Measurements from ENCODE around the gene PLAAT4. TPM values are rescaled to one million over a fixed set of nuclear protein-coding genes. Genes with fewer than 3 reads are reported as not detected.
A peak's percentile ranks its signal among the peaks of the same experiment; 100 is the strongest.

PLAAT4 gene
- total RNA-seq, 1 experiment from 2014 or later: 2.9 TPM

DNA sequence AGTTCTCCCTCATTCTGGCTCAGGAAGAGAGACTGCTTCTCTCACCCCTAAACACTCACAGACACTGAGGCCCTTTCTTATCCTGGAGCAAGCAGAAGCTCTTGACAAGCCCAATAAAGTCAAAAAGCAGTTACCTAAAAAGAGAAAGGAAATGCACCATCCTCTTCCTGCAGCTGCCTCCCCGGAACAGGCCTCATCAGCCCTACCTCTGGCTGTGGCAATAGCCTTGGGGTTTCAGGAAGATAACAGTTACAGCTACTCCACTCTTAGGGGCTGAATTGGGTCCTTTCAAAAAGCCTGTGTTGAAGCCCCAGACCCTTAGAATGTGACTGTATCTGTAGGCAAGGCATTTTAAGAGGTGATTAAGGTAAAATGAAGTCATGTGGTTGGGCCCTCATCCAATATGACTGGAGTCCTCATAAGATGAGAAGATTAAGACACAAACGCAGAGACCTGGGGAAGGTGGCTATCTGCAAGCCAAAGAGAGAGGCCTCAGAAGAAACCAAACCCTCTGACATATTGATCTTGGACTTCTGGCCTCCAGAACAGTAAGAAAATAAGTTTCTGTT, 34.3 kb upstream of the PLAAT4 start (continued):
- no peak for TF ChIP-seq CDX4 (CRISPR knock-in tag; IDR thresholded peaks at IDR 0.05; ENCODE audit: borderline replicate concordance)

DNA sequence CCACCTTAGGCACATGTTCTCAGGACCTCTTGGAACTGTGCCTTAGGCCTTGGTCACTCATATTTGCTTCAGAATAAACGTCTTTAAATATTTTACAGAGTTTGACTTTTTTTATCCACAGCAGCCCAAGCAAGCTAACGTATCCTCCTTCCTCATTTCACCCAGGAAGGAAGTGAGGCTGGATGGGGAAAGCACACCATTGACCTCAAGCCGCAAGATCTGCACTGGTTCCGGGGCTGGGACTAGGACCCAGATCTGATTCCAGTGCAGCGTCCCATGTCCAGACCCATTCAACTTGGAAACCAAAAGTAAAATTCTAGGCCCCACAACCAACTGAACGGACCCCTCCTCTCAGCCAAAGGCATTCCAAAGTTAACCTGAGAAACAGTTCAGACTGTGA, 33.1 kb upstream of the PLAAT4 start:
- Mint-ChIP-seq H3K9me3 (peaks cover 39% of the 10 kb centered on the region), H3K27me3 (ENCODE audit: low read depth) (peaks cover 13% of the 10 kb centered on the region), H3K4me3 (no peak overlapping the region), H3K27ac (peak overlapping the region; percentile 48; the same call in 1 of the 2 replicates), H3K4me1 (peaks cover 73% of the 10 kb centered on the region), H3K36me3 (peaks cover 31% of the 10 kb centered on the region)
- no peak for DNase-seq (ENCODE audit: low spot score)
- TF ChIP-seq ZNF423 (CRISPR knock-in tag; IDR thresholded peaks at IDR 0.05) (no peak), PRDM15 (CRISPR knock-in tag; IDR thresholded peaks at IDR 0.05) (no peak), MYBL2 (CRISPR knock-in tag; IDR thresholded peaks at IDR 0.05) (no peak), IRF1 (CRISPR knock-in tag; IDR thresholded peaks at IDR 0.05) (no peak), KAT7 (CRISPR knock-in tag; IDR thresholded peaks at IDR 0.05; ENCODE audit: borderline replicate concordance) (no peak), NR1H2 (CRISPR knock-in tag; IDR thresholded peaks at IDR 0.05) (no peak), ATF1 (CRISPR knock-in tag; IDR thresholded peaks at IDR 0.05) (no peak), FOXP4 (CRISPR knock-in tag; IDR thresholded peaks at IDR 0.05) (no peak), ERG (CRISPR knock-in tag; IDR thresholded peaks at IDR 0.05) (no peak), FOXJ3 (CRISPR knock-in tag; IDR thresholded peaks at IDR 0.05; ENCODE audit: borderline replicate concordance) (no peak), HMGA2 (CRISPR knock-in tag; IDR thresholded peaks at IDR 0.05) (no peak), GRHL2 (CRISPR knock-in tag; IDR thresholded peaks at IDR 0.05; ENCODE audit: insufficient replicate concordance, severe bottlenecking) (no peak), ZNF512 (CRISPR knock-in tag; IDR thresholded peaks at IDR 0.05; ENCODE audit: borderline replicate concordance) (no peak), ZNF671 (CRISPR knock-in tag; IDR thresholded peaks at IDR 0.05) (no peak), PREB (CRISPR knock-in tag; IDR thresholded peaks at IDR 0.05; ENCODE audit: borderline replicate concordance) (no peak), ZNF416 (CRISPR knock-in tag; IDR thresholded peaks at IDR 0.05) (no peak), CREM (CRISPR knock-in tag; IDR thresholded peaks at IDR 0.05) (no peak)
- TF ChIP-seq, protein P1, sequence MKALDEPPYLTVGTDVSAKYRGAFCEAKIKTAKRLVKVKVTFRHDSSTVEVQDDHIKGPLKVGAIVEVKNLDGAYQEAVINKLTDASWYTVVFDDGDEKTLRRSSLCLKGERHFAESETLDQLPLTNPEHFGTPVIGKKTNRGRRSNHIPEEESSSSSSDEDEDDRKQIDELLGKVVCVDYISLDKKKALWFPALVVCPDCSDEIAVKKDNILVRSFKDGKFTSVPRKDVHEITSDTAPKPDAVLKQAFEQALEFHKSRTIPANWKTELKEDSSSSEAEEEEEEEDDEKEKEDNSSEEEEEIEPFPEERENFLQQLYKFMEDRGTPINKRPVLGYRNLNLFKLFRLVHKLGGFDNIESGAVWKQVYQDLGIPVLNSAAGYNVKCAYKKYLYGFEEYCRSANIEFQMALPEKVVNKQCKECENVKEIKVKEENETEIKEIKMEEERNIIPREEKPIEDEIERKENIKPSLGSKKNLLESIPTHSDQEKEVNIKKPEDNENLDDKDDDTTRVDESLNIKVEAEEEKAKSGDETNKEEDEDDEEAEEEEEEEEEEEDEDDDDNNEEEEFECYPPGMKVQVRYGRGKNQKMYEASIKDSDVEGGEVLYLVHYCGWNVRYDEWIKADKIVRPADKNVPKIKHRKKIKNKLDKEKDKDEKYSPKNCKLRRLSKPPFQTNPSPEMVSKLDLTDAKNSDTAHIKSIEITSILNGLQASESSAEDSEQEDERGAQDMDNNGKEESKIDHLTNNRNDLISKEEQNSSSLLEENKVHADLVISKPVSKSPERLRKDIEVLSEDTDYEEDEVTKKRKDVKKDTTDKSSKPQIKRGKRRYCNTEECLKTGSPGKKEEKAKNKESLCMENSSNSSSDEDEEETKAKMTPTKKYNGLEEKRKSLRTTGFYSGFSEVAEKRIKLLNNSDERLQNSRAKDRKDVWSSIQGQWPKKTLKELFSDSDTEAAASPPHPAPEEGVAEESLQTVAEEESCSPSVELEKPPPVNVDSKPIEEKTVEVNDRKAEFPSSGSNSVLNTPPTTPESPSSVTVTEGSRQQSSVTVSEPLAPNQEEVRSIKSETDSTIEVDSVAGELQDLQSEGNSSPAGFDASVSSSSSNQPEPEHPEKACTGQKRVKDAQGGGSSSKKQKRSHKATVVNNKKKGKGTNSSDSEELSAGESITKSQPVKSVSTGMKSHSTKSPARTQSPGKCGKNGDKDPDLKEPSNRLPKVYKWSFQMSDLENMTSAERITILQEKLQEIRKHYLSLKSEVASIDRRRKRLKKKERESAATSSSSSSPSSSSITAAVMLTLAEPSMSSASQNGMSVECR (CRISPR knock-in tag; IDR thresholded peaks at IDR 0.05; ENCODE audit: borderline replicate concordance): no peak
- ChIA-PET CTCF (interaction anchor here (1.3 to 2.9 kb wide), 2 partner anchors 14 to 24 kb away, joined by 9 to 12 read pairs; partner anchors contain the start of gene PLAAT5), POLR2A (no interaction called here)
- no peak for ATAC-seq
